ENCODE data around the gene KIF3C.
"Not testable (repeated sequence)": the region's sequence is repeated elsewhere in the genome, so short reads cannot be mapped to it uniquely, and the experiment has no call there.

The KIF3C gene

DNA sequence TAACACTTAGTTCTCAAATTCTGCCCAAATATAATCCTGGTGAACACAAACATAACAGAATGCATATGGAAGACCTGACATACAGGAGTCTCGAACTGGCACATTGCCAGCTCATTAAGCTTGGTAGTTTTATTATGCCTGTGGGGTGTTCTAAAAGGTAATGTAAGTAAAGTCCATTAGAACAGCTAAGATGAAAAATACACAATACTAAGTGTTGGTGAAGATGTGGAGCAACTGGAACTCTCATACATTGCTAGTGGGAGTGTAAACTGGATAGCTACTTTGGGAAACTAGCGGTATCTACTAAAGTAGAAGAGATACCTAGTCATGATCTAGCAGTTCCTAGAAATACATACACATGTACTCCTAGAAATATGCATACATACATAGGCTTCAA, 27.3 kb upstream of the KIF3C start:
- Histone ChIP-seq H3K4me3 (no peak overlapping the region), H3K36me3 (replicated peaks) (no peaks in the 10 kb centered on the region), H3K4me1 (peaks cover 14% of the 10 kb centered on the region), H3K9me3 (no peaks in the 10 kb centered on the region), H3K27me3 (ENCODE audit: low read depth) (no peaks in the 10 kb centered on the region)
- in situ Hi-C loops (cut with MboI; ENCODE audit: low sequenced_read_pairs), result no loop called here
- no peak for DNase-seq (ENCODE audit: low spot score in 2 of 2)

DNA sequence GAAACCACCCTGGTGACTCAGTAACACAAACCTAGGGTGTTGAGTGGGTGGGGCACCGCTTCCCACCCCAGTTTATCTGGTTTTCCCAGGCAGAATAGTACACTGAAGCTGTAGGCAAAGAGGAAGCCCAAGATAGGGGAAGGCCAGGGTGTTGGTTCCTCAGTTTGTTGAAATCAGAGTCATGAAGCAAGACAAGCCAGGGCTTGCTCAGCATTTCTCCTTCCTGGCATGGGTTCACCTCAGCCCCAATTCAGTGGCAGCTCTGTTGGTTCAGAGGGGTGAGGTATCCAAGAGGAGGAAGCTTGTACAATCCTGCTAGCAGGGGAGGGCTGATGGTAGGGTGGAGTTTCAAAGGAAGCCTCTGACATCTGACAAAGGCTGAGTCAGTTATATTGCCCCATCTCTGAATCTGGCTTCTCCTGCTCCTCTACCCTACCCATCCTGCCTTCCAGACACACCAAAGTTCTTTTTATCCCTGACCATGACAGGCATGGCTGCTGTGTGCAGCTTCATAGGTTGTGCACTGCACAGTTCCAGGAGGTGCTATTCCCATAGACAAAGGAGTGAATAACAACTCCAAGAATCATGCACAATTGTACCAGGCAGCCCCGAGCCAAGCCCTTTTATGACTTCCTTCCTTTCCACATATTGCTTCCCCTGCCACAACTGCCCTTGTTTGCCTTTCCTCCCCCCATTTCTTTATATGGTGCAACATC, 26.7 kb upstream of the KIF3C start:
- Histone ChIP-seq H3K27me3 (ENCODE audit: low read depth) (no peaks in the 10 kb centered on the region), H3K4me1 (peaks cover 14% of the 10 kb centered on the region), H3K9me3 (no peaks in the 10 kb centered on the region), H3K36me3 (replicated peaks) (no peaks in the 10 kb centered on the region), H3K4me3 (no peak overlapping the region)
- DNase-seq (ENCODE audit: low spot score in 2 of 2), result no peak
- in situ Hi-C loops (cut with MboI; ENCODE audit: low sequenced_read_pairs), result no loop called here

DNA sequence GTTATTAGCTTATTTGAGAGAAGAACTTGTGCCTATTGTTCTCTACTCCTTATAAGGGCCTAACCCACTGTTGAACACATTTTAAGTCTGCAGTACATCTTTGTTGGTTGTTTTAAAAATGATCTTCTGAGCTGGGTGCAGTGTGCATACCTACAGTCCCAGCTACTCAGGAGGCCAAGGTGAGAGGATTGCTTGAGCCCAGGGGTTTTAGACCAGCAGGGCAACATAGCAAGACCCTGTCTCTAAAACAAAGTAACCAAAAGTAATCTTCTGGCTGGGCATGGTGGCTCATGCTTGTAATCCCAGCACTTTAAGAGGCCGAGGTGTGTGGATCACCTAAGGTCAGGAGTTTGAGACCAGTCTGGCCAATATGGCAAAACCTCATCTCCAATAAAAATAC, 25.8 kb upstream of the KIF3C start:
- in situ Hi-C loops (cut with MboI; ENCODE audit: low sequenced_read_pairs), result no loop called here
- Histone ChIP-seq H3K27me3 (ENCODE audit: low read depth) (no peaks in the 10 kb centered on the region), H3K9me3 (no peaks in the 10 kb centered on the region), H3K36me3 (replicated peaks) (no peaks in the 10 kb centered on the region), H3K4me1 (peaks cover 14% of the 10 kb centered on the region), H3K4me3 (no peak overlapping the region)
- DNase-seq (ENCODE audit: low spot score in 2 of 2), result no peak

DNA sequence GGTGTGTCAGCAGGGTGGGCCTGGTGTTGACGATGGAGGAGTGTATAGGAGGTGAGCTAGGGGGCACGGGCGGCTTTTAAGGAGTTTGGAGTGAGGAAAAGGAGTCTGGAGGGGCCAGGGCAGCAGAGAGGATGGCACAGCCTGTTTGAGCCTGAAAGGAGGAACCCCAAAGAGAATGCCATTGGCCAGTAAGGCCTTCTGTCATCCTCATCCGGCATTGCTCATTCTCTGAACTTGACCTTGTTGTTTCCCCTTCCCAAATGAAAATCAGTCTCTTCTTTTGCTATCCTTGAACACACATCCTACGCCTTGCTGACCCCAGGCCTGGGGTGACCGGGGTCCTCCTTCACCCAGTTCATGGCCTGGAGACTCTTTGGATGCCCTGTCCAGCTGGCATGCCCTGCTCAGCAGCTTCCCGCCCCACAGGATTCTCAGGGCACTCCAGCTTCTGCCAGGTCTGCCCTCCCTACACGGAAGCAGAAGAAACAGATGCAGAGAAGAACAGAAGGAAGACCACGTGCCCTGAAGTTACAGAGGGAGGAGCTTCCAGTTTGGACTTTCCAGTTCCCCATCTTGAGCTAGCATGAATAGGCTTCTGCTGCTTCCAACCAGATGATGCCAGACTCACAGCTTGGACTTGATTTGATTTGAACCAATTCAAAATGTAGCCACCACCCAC, 20.5 kb upstream of the KIF3C start:
- in situ Hi-C loops (cut with MboI; ENCODE audit: low sequenced_read_pairs), result no loop called here
- DNase-seq (ENCODE audit: low spot score in 2 of 2), result no peak
- Histone ChIP-seq H3K4me1 (peaks cover 9% of the 10 kb centered on the region), H3K4me3 (no peak overlapping the region), H3K36me3 (replicated peaks) (no peaks in the 10 kb centered on the region), H3K9me3 (no peaks in the 10 kb centered on the region), H3K27me3 (ENCODE audit: low read depth) (no peaks in the 10 kb centered on the region)

DNA sequence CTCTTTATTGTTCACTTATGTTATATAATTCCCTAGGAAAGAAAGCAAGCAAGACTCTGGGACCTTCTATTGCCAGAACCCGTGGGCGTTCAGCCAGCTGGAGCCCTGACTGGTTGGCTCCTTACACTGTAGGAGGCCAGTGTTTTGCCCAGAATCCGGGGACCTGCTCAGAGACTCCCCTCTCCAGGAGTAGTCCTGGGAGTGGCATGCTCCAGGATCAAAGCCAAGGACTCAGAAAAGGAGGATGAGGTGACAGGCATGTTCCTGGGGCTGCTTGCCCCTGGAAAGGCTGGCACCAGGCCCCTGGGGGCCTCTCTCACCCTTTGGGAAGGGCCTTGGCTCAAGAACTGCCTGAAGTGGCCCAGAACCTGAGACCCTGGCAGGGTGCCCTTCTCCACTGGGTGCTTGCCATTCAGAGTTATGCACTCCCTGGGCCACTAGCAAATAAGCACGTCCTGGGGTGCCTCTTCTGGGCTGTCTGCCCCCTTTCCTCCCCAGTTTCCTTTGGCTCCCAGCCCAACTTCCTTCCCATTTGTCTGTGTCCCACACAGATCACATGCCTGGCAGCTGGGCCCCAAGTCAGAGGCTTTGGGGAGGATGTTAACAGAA, 19.6 kb upstream of the KIF3C start:
- no peak for DNase-seq (ENCODE audit: low spot score in 2 of 2)
- Histone ChIP-seq H3K27me3 (ENCODE audit: low read depth) (no peaks in the 10 kb centered on the region), H3K9me3 (no peaks in the 10 kb centered on the region), H3K4me1 (peaks cover 9% of the 10 kb centered on the region), H3K4me3 (no peak overlapping the region), H3K36me3 (replicated peaks) (no peaks in the 10 kb centered on the region)
- in situ Hi-C loops (cut with MboI; ENCODE audit: low sequenced_read_pairs), result no loop called here

DNA sequence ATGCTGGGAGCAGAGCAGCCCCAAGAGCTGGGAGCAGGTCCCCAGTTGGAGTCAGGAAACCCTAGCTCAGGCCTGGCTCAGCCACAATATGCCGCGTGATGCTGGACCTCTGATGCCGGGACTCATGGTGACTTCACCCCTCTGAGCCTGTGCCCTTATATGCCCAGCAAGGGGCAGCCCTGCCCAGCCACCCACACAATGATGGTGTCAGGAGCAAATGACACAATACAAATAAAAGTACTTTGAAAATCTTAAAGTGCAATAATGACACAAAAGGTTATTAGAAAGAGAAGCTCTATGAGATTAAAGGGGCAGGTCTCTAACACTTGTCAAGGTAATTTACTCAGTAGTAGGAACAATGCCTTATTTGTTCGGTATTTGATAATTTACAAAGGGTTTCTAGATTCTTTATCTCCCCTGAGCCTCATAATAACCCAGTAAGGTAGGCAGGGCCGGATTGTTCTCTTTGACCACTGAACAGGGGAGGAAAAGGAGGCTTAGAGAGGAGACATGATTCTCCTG, 18.3 kb upstream of the KIF3C start:
- H3K4me1 ChIP-seq, result peaks cover 9% of the 10 kb centered on the region
- in situ Hi-C loops (cut with MboI; ENCODE audit: low sequenced_read_pairs), result no loop called here
- no peaks in the 10 kb centered on the region for H3K9me3 ChIP-seq
- H3K4me3 ChIP-seq, result no peak overlapping the region
- DNase-seq (ENCODE audit: low spot score in 2 of 2), result peak; percentile 53 to 80
- H3K36me3 ChIP-seq (replicated peaks), result no peaks in the 10 kb centered on the region
- H3K27me3 ChIP-seq (ENCODE audit: low read depth), result no peaks in the 10 kb centered on the region

DNA sequence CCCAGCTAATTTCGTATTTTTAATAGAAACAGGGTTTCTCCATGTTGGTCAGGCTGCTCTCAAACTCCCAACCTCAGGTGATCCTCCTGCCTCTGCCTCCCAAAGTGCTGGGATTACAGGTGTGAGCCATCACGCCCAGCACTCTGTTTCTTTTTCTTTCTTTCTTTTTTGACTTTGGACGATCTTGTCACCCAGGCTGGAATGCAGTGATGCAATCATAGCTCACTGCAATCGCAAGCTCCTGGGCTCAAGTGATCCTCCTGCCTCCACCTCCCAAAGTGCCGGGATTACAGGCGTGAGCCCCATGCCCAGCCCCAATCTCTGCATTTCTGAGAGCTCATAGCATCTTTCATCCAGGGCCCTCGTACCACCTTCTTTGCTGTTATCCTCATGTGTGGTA, 17.1 kb upstream of the KIF3C start:
- H3K36me3 ChIP-seq (replicated peaks); DNase-seq (ENCODE audit: low spot score in 2 of 2); H3K4me1 ChIP-seq; in situ Hi-C loops (cut with MboI; ENCODE audit: low sequenced_read_pairs); H3K4me3 ChIP-seq; H3K27me3 ChIP-seq (ENCODE audit: low read depth); H3K9me3 ChIP-seq: not testable (repeated sequence)

DNA sequence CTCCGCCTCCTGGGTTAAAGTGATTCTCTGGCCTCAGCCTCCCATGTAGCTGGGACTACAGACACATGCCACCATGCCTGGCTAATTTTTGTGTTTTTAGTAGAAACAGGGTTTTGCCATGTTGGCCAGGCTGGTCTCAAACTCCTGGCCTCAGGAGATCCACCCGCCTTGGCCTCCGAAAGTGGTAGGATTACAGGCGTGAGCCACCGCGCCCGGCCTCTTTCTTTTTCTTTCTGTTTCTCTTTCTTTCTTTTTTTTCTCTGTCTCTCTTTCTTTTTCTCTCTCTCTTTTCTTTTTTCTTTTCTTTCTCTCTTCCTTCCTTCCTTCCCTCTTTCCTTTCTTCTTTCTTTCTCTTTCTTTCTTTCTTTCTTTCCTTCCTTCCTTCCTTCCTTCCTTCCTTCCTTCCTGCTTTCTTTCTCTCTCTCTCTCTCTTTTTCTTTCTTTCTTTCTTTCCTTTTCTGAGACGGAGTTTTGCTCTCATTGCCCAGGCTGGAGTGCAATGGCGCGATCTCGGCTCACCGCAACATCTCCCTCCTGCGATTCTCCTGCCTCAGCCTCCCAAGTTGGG, 16.6 kb upstream of the KIF3C start:
- H3K36me3 ChIP-seq (replicated peaks); H3K4me3 ChIP-seq; H3K27me3 ChIP-seq (ENCODE audit: low read depth); in situ Hi-C loops (cut with MboI; ENCODE audit: low sequenced_read_pairs); DNase-seq (ENCODE audit: low spot score in 2 of 2); H3K9me3 ChIP-seq; H3K4me1 ChIP-seq: not testable (repeated sequence)

DNA sequence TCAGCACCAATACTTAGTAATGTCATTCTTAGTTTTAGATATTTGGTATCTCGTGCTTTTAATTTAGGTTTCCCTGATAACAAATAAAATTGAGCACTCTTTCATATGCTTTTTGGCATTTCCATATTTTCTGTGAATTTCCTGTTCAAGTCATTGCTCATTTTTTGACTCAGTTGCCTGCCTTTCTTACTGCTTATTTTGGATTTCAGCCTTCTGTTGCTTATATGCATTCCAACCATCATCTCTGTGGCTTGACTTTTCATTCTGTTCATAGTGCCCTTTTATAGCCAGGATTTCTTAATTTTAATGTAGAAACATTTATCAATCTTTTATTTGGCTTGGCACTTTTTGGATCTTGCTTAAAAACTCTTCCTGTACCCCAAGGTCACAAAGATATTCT, 14.5 kb upstream of the KIF3C start:
- DNase-seq (ENCODE audit: low spot score in 2 of 2), result no peak
- H3K36me3 ChIP-seq (replicated peaks), result no peaks in the 10 kb centered on the region
- no peaks in the 10 kb centered on the region for H3K9me3 ChIP-seq
- in situ Hi-C loops (cut with MboI; ENCODE audit: low sequenced_read_pairs), result no loop called here
- H3K4me1 ChIP-seq, result peaks cover 9% of the 10 kb centered on the region
- H3K27me3 ChIP-seq (ENCODE audit: low read depth), result no peaks in the 10 kb centered on the region
- H3K4me3 ChIP-seq, result no peak overlapping the region

DNA sequence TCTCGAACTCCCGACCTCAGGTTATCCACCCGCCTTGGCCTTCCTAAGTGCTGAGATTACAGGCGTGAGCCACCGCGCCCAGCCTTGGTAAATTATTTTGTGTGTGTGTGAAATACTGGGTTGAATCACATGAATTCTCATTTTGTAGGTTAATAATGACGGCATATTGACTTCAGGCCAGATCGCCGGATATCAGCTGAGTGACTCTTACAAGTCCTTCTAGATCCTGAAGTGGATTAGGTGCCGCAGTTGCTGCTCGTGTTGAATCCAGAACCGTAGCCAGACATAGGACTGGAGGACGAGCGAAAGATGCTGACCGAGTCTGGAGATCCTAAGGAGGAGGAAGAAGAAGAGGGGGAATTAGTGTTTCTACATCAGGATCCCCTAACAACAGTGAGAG, 12.2 kb upstream of the KIF3C start:
- Histone ChIP-seq H3K27me3 (ENCODE audit: low read depth) (no peaks in the 10 kb centered on the region), H3K4me3 (no peak overlapping the region), H3K36me3 (replicated peaks) (no peaks in the 10 kb centered on the region), H3K9me3 (no peaks in the 10 kb centered on the region), H3K4me1 (no peaks in the 10 kb centered on the region; the same call in 1 of the 2 replicates)
- DNase-seq (ENCODE audit: low spot score in 2 of 2), result no peak
- in situ Hi-C loops (cut with MboI; ENCODE audit: low sequenced_read_pairs), result loop anchor here (5.0 kb wide), 1 partner anchor 153 kb away; no protein-coding TSS in a partner anchor

DNA sequence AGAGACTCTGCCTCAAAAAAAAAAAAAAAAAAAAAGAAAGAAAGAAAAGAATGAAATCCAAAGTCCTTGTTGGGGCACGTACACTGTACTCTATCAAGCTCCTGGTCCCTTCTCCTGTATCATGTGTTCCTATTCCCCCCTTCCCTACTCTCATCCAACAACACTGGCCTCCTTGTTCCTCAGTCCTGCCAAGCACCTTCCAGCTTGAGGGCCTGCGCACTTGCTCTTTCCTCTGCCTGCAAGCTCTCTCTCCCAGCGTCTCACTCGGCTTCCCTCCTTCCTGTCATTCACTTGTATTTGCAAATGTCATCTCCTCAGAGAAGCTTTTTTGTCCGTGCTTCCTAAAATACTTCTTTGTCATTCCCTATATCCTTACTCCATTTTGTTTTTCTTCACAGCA, 10.8 kb upstream of the KIF3C start:
- no peak for DNase-seq (ENCODE audit: low spot score in 2 of 2)
- in situ Hi-C loops (cut with MboI; ENCODE audit: low sequenced_read_pairs), result loop anchor here (5.0 kb wide), 1 partner anchor 154 kb away; no protein-coding TSS in a partner anchor

DNA sequence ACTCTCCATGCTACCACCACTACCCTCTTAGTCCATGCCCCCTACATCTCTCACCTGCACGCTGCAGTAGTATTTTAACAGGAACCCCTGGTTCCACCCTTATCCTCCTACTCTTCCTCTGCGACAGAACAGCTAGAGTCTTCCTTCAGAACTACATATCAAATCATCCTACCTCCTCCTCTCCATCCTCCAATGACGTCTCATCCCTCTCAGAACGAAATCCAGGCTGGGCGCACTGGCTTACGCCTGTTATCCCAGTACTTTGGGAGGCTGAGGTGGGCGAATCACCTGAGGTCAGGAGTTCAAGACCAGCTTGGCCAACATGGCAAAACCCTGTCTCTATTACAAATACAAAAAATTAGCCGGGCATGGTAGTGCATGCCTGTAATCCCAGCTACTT, 10.3 kb upstream of the KIF3C start:
- H3K9me3 ChIP-seq, result no peaks in the 10 kb centered on the region
- H3K27me3 ChIP-seq (ENCODE audit: low read depth), result no peaks in the 10 kb centered on the region
- in situ Hi-C loops (cut with MboI; ENCODE audit: low sequenced_read_pairs), result loop anchor here (5.0 kb wide), 1 partner anchor 155 kb away; no protein-coding TSS in a partner anchor
- no peaks in the 10 kb centered on the region; the same call in 1 of the 2 replicates for H3K4me1 ChIP-seq
- H3K36me3 ChIP-seq (replicated peaks), result no peaks in the 10 kb centered on the region
- no peak for DNase-seq (ENCODE audit: low spot score in 2 of 2)
- H3K4me3 ChIP-seq, result no peak overlapping the region

More for the DNA sequence above, 10.8 kb upstream of the KIF3C start:
- no peaks in the 10 kb centered on the region for H3K36me3 ChIP-seq (replicated peaks)
- no peaks in the 10 kb centered on the region for H3K27me3 ChIP-seq (ENCODE audit: low read depth)
- no peaks in the 10 kb centered on the region; the same call in 1 of the 2 replicates for H3K4me1 ChIP-seq
- no peak overlapping the region for H3K4me3 ChIP-seq
- H3K9me3 ChIP-seq, result no peaks in the 10 kb centered on the region

DNA sequence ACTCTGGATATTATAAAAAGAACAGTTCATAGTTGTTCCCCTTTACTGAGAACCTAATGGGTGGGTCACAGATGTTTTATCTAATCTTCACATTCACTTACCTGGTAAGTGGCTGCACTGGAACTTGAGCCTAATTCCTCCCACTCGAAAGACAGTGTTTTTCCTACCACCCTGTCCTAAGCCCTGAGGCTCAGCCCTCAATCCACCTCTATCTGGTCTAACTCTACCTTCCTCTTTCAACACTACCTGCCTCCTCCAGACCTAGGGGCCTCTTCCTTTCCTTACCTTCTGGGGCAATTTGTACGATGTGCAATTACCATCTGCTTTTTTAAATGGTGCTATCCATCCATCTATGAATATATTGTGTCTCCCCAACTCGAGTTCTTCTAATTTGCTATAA, 9.7 kb upstream of the KIF3C start:
- no peak overlapping the region for H3K4me3 ChIP-seq
- no peaks in the 10 kb centered on the region; the same call in 1 of the 2 replicates for H3K4me1 ChIP-seq
- DNase-seq (ENCODE audit: low spot score in 2 of 2), result no peak
- no peaks in the 10 kb centered on the region for H3K27me3 ChIP-seq (ENCODE audit: low read depth)
- in situ Hi-C loops (cut with MboI; ENCODE audit: low sequenced_read_pairs), result loop anchor here (5.0 kb wide), 1 partner anchor 155 kb away; no protein-coding TSS in a partner anchor
- no peaks in the 10 kb centered on the region for H3K36me3 ChIP-seq (replicated peaks)
- H3K9me3 ChIP-seq, result no peaks in the 10 kb centered on the region

All from HAP-1 (cell line).